GM19328 (cell line): Measurements from ENCODE around the gene CFAP74.

ENCODE experiments used
- ATAC-seq: cut with Tn5 transposase; IDR thresholded peaks from one replicate; pipeline ENCODE4 v1.9.1; 2021; ENCODE audit warnings: mild to moderate bottlenecking, moderate library complexity; ENCODE audit not compliant: unreplicated experiment

Gene CFAP74, protein sequence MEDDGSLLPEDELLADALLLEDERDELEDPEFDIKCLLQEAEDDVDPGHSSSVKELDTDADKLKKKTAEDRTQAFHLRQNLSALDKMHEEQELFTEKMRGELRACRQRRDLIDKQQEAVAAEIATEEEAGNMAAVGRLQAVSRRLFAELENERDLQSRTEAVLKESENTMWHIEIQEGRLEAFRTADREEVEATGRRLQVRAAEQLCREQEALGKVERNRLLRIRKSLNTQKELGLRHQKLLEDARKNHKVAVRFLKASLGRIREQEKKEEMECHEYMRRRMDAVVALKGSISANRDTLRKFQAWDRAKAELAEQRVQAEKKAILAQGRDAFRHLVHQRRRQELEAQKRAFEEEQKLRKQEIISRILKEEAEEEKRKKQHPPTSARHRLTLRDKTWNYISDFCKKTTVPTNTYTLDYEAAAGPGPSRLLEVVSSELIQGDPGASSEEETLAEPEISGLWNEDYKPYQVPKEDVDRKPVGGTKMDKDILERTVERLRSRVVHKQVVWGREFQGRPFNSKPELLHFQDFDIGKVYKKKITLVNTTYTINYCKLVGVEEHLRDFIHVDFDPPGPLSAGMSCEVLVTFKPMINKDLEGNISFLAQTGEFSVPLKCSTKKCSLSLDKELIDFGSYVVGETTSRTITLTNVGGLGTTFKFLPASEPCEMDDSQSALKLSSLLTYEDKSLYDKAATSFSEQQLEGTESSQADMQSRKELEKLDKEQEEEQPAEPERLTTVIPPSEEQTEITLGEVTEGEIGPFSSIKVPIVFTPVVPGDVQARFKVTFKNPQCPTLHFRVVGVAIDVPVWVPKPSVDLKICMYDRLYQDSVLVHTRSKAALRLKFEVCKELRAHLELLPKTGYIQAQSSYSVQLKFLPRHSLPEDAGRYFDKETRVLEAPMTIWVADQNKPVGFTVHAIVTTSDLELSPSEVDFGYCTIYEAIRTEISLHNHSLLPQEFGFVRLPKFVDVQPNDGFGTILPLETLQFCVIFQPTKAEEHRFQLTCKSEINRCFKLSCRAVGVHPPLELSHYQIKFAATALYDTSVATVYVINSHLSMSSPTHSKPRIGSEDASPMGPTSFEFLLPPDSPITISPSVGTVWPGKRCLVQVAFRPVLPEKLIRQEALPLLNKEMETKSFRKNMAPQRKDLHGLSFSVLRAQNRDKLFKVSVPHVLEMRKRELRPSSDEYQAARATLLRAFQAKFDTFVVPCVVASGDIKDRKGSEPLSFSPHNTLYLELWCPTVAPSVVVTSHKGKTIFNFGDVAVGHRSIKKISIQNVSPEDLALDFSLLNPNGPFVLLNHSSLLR (N-terminal part only)

GRCh38 chr1:2003541-2004131, at the start of gene CFAP74:
TSS of gene CFAP74 (minus strand) at chr1:2003786. CDS start at chr1:1990956, 12,830 bp downstream.
- no peak for ATAC-seq

DNA sequence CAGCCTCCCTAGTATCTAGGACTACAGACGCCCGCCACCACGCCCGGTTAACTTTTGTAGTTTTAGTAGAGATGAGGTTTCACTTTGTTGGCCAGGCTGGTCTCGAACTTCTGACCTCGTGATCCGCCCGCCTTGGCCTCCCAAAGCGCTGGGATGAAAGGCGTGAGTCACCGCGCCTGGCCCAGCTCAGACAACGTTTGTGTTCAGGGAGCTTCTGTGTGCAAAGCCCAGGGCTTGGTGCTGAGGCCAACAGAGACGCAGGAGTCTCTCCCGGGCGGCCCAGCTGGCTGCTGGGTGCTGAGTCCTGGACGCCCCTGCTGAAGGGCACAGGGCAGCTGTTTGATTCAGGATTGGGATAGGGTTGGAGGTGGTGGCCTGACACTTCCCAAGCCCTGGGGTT, 49.6 kb upstream of the CFAP74 start:
- ATAC-seq = no peak

DNA sequence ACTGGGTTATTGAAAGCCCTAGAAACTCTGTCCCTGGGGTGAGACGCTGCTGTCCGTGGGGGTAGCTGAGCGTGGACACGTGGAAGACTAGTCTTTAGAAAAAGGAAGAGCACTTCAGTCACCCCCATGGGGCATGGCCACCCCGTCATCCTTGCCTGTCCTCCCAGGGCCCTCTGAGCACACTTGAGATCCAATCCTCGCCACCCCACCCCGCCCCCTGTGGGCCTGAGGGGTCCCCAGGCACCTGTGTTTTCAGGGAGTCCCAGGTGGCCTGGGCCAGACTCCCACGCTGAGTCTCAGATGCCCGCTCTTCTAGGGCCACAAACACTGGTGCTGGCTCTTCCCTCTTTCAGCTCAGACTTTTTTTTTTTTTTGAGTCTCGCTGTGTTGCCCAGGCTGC, 49.2 kb upstream of the CFAP74 start:
- no peak for ATAC-seq

GRCh38 chr1:2052054-2052679, 48.6 kb upstream of the CFAP74 start:
- ATAC-seq = no peak

- no peak for ATAC-seq
Observed at GRCh38 chr1:2050793-2051682, 47.5 kb upstream of the CFAP74 start.

- no peak for ATAC-seq
Observed at GRCh38 chr1:2050461-2050792, 46.8 kb upstream of the CFAP74 start.

DNA sequence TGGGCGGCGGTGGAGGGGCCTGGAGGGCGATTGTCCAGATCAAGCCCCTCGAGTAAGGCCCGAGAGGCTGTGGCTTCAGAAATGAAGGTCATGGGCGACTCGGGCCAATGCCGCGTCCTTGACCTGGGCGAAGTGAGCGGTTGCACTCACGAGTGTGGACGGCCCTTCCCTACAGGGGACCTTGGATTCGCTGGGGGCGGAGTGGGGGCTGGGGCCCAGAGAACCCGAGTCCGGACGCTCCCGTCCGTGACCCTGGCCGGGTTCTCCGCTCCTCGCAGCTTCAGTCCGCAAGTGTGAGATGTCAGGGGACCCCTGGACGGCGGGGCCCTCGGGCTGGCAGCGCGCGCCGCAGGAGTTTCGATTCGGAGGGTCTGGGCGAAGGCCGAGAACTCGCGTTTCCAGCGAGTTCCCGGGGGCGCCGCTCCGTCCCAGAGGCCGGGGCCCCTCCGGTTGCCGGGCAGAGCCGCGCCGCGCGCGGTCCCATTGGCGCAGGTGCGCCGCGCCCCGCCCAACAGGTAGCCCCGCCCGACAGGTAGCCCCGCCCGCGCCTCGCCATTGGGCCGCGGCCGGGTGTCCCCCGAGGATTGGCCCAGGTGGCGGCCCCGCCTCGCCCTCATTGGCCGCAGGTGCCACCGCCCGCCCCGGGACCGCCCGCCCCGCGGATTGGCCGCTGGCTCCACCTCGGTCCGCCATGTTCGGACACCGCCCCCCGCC, 46.3 kb upstream of the CFAP74 start, which contains the start of gene PRKCZ:
Gene PRKCZ, plus strand, starts transcription at position 694 of the 714 bp plus-strand sequence. CDS start 220 bp downstream, outside the sequence.
- ATAC-seq = peak; percentile 84

DNA sequence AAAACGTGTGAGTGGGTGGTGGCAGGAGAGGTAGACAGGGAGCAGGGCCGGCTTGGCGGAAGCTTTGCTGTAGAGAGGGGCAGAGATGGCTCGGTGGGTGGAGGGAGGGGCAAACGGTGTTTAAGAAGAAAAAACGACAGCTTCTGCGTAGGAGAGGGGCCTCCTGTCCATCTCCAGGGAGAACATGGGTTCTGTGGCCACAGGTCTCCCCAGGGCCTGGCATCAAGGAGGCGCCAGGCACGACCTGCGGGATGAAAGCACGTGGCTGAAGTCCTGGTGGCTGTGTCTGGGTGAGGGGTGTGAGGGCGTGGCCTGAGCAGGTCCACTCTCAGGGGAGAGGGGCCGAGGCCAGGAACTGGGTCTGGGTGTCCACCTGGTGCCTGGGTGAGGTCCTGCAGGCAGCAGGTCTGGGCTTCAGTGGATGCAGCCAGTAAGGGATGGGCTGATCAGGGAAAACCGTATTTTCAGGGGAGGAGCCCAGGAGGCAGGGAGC, 45.7 kb upstream of the CFAP74 start:
- no peak for ATAC-seq

- ATAC-seq = no peak
Observed at GRCh38 chr1:2047749-2048729, 44.5 kb upstream of the CFAP74 start.

GRCh38 chr1:2046953-2047748, 43.6 kb upstream of the CFAP74 start:
- ATAC-seq = no peak

DNA sequence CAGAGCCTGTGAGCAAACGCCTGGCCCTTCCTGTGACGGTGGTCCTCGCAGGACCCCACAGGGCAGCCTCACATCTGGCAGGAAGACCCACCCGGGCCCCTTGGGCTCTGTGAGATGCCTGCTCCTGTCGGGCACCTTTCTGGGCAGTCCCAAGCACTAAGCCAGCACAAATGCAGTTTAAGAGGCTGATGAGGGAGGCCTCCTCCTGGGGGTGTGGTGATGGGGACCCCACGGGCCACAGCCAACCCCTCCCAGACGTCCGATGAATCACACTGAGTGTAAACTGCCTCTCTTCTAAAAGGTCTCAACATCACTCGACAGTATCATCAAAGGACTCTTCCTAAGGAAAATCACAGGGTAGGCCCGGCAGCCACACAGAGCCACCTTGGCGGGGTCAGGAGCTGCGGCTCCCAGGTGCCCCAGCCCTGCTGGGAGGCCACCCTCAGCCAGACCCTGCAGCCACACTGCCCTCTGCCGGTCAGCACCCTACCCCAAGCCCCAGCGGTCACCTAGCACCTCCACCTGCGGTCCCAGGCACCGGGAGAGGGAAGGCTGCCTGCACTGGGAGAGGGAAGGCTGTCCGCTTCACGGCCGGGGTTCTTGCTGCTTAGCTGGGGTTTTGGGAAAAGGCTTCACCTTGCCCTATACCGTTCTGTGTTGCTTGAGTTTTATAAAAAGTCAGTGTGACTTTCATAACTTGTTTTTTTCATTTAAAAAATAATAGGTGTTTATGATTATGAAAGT, 42.8 kb upstream of the CFAP74 start:
- no peak for ATAC-seq

DNA sequence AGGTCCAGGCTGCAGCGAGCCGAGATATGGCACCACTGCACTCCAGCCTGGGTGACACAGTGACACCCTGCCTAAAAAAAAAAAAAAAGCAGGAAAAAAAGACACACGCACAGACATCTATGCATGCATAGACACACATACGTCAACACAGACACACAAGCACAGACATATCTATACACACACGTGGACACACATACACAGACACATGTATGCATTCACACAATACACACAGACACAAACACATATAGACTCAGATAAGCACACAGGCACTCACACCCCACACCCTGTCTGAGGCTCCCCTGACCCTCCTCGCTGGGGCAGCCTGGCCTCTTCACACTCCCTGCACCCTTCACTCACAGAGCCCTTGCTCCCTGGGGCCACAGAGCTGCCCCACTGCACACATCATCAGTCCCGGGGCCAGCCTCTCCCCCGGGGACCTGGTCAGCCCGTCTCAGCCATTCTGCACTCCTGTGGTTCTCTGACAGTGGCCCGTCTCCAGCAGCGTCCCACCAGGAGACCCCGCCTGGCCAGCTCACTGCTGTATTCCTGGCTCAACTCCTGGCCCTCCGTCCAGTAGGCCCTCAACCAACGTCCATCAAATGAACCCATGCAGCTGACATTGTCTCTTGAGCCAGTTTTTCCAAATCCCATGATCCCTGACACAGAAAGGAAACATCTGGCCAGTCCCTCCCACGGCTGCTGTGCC, 42.0 kb upstream of the CFAP74 start:
- no peak for ATAC-seq

DNA sequence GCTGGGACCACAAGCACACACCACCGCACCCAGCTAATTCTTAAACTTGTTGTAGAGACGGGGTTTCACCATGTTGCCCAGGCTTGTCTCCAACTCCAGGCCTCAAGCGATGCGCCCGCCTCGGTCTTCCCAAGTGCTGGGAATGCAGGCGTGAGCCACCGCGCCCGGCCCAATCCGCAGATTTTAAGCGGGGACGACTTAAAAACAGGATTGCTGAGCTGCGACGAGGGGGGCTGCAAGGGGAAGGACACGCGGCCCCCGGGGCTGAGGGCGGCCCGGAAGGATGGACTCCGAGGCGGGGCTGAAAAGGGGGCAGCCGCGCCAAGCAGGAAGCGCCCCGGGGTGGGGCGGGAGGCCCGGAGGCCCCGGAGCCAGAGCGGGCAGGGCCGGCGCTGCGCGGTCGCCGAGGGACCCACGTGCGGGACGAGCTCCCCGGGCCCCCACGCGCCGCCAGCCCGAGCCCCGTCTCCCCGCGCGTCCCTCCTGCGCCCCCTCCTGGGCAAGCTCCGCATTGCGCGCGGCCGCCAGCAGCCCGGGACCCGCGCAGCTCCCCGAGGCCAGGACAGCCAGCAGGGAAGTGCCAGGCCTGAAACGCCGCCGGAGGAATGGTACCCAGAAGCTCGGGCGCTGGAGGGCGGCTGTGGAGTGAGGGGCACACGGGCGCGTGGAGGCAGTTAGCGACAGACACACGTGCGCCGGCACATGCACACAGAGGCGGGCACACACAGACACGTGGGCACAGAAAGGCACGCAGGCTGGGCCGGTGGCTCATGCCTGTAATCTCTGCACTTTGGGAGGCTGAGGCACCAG, 41.1 kb upstream of the CFAP74 start:
- ATAC-seq = no peak

DNA sequence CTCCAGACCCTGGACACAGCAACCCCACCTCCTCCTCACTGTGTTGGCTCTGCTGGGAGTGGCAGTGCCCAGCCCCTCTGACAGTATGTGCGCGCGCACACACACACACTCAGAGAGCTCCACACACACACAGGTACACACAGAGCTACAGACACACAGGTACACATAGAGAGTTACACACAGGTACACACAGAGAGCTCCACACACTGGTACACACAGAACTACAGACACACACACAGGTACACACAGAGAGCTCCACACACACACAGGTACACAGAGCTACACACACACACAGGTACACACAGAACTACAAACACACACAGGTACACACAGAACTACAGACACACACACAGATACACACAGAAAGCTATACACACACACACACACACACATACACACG, 40.3 kb upstream of the CFAP74 start:
- ATAC-seq = no peak
